Liver (tissue), 9 donors: Measurements from ENCODE around the gene SLC4A3. TPM values are rescaled to one million over a fixed set of nuclear protein-coding genes. Genes with fewer than 3 reads are reported as not detected.

ENCODE experiments used
- DNase-seq: peaks from one replicate; pipeline ENCODE4 v3.0.0-alpha.2; 2017; ENCODE audit warnings: low spot score
- H3K27ac ChIP-seq, 2 donors: one replicate each; pipeline ENCODE4 v1.7.0; 2013; ENCODE audit warnings: inconsistent platforms in 2 of 2, low read length in 2 of 2, control low read depth in 1 of 2, low read depth in 1 of 2, mild to moderate bottlenecking in 1 of 2
- H3K27me3 ChIP-seq, 4 donors: one replicate each; pipeline versions ENCODE4 v1.6.1 to v1.7.0; 2013; ENCODE audit warnings: low read length in 3 of 4, inconsistent platforms in 1 of 4, mild to moderate bottlenecking in 1 of 4, moderate library complexity in 1 of 4; ENCODE audit not compliant: control insufficient read depth in 4 of 4, insufficient read depth in 4 of 4
- H3K36me3 ChIP-seq, 4 donors: one replicate each; pipeline versions ENCODE4 v1.6.1 to v1.7.0; 2013; ENCODE audit warnings: low read length in 3 of 4, mild to moderate bottlenecking in 3 of 4, low read depth in 1 of 4, moderate library complexity in 1 of 4; ENCODE audit not compliant: control insufficient read depth in 4 of 4, insufficient read depth in 3 of 4
- H3K4me1 ChIP-seq, 4 donors: one replicate each; pipeline versions ENCODE4 v1.6.1 to v1.7.0; 2013; ENCODE audit warnings: low read length in 3 of 4, mild to moderate bottlenecking in 3 of 4, moderate library complexity in 1 of 4; ENCODE audit not compliant: control insufficient read depth in 4 of 4, insufficient read depth in 4 of 4
- H3K4me3 ChIP-seq, 3 donors: one replicate each; pipeline versions ENCODE4 v1.6.1 to v1.7.0; 2013; ENCODE audit warnings: low read length in 3 of 3, control low read depth in 1 of 3, low read depth in 1 of 3, mild to moderate bottlenecking in 1 of 3
- H3K9ac ChIP-seq, 2 donors: one replicate each; pipeline ENCODE4 v1.7.0; 2013; ENCODE audit warnings: low read length in 2 of 2, mild to moderate bottlenecking in 2 of 2, moderate library complexity in 2 of 2, control low read depth in 1 of 2, low read depth in 1 of 2
- H3K9me3 ChIP-seq, 4 donors: one replicate each; pipeline versions ENCODE4 v1.6.1 to v1.7.0; 2013; ENCODE audit warnings: low read length in 3 of 4; ENCODE audit not compliant: control insufficient read depth in 4 of 4
- ATF3 ChIP-seq: IDR thresholded peaks from 2 replicates; pipeline ENCODE4 v1.6.1; 2016; ENCODE audit warnings: antibody characterized with exemption
- CTCF ChIP-seq: fragments of 150-350 bp; IDR thresholded peaks from 2 replicates; pipeline ENCODE4 v1.5.1; 2017; ENCODE audit warnings: improper control_type of control experiment, low read depth, low read length; ENCODE audit not compliant: missing input control
- EGR1 ChIP-seq, 2 donors: IDR thresholded peaks; 2 replicates each; pipeline ENCODE4 v1.6.1; 2016 to 2018; ENCODE audit warnings: antibody characterized with exemption in 2 of 2, low read depth in 2 of 2
- FOXA1 ChIP-seq: IDR thresholded peaks from 2 replicates; pipeline ENCODE4 v1.6.1; 2016; ENCODE audit warnings: antibody characterized with exemption
- FOXA2 ChIP-seq: IDR thresholded peaks from 2 replicates; pipeline ENCODE4 v1.6.1; 2016; ENCODE audit warnings: antibody characterized with exemption
- GABPA ChIP-seq, 2 donors: IDR thresholded peaks in 1 of 2; conservative IDR thresholded peaks in 1 of 2; 2 replicates each; pipeline ENCODE4 v1.6.1; 2016; ENCODE audit warnings: antibody characterized with exemption in 2 of 2, mild to moderate bottlenecking in 1 of 2, moderate library complexity in 1 of 2
- HNF4A ChIP-seq, 2 donors: conservative IDR thresholded peaks; 2 replicates each; pipeline ENCODE4 v1.6.1; 2016; ENCODE audit warnings: antibody characterized with exemption in 2 of 2, mild to moderate bottlenecking in 2 of 2
- HNF4G ChIP-seq: IDR thresholded peaks from 2 replicates; pipeline ENCODE4 v1.6.1; 2016; ENCODE audit warnings: antibody characterized with exemption
- JUND ChIP-seq, 2 donors: IDR thresholded peaks; 2 replicates each; pipeline ENCODE4 v1.6.1; 2016; ENCODE audit warnings: antibody characterized with exemption in 2 of 2
- MAX ChIP-seq: IDR thresholded peaks from 2 replicates; pipeline ENCODE4 v1.6.1; 2016; ENCODE audit warnings: antibody characterized with exemption
- NR2F2 ChIP-seq: IDR thresholded peaks from 2 replicates; pipeline ENCODE4 v1.6.1; 2016; ENCODE audit warnings: antibody characterized with exemption
- RAD21 ChIP-seq, 2 donors: IDR thresholded peaks; 2 replicates each; pipeline ENCODE4 v1.6.1; 2016; ENCODE audit warnings: antibody characterized with exemption in 2 of 2, mild to moderate bottlenecking in 2 of 2
- REST ChIP-seq: IDR thresholded peaks from 2 replicates; pipeline ENCODE4 v1.6.1; 2016; ENCODE audit warnings: antibody characterized with exemption, mild to moderate bottlenecking
- RXRA ChIP-seq, 2 donors: IDR thresholded peaks; 2 replicates each; pipeline ENCODE4 v1.6.1; 2017 to 2018; ENCODE audit warnings: antibody characterized with exemption in 2 of 2, mild to moderate bottlenecking in 1 of 2
- SP1 ChIP-seq: IDR thresholded peaks from 2 replicates; pipeline ENCODE4 v1.6.1; 2018; ENCODE audit warnings: antibody characterized with exemption, mild to moderate bottlenecking
- TAF1 ChIP-seq: conservative IDR thresholded peaks from 2 replicates; pipeline ENCODE4 v1.6.1; 2016; ENCODE audit warnings: antibody characterized with exemption, mild to moderate bottlenecking
- YY1 ChIP-seq: IDR thresholded peaks from 2 replicates; pipeline ENCODE4 v1.6.1; 2016; ENCODE audit warnings: antibody characterized with exemption, mild to moderate bottlenecking
- ZBTB33 ChIP-seq: IDR thresholded peaks from 2 replicates; pipeline ENCODE4 v1.6.1; 2016; ENCODE audit warnings: antibody characterized with exemption
- WGBS: extraction: QIAGEN DNeasy Blood & Tissue Kit; methylation state at CpG from one replicate; pipeline ENCODE4 v1.1.7; 2013; 5-methylcytosine and 5-hydroxymethylcytosine counted together
- polyA plus RNA-seq, 2 donors: library from polyadenylated mRNA; stranded (reverse) in 1 of 2; unstranded in 1 of 2; fragments of 200-250 nt in 1 of 2; fragments of >200 nt in 1 of 2; fragmentation: Nextera tagmentation in 1 of 2; extraction: Ambion mirVana in 1 of 2; gene quantifications; one replicate each; pipeline versions ENCODE4 v1.2.1 to v1.2.3, GENCODE V29; 2013 to 2015
- total RNA-seq, 2 donors: library from RNA; depleted of rRNA; stranded (reverse); fragments of >200 nt; gene quantifications; one replicate each; pipeline ENCODE4 v1.2.3, GENCODE V29; 2014
- donor health status: healthy.
- donor health status: healthy.
- donor health status: healthy.
- donor health status: healthy.
- donor health status: healthy.

The SLC4A3 gene
- total and polyA plus RNA-seq, 4 donors = 0.08 to 0.19 (median 0.08) TPM

GRCh38 chr2:219595256-219595655 lies 32.2 kb upstream of the SLC4A3 start (continued):
- no peak for TF ChIP-seq EGR1 (IDR thresholded peaks at IDR 0.05; ENCODE audit: low read depth in 2 of 2)

GRCh38 chr2:219596954-219597551 lies 30.4 kb upstream of the SLC4A3 start:
- H3K4me3 ChIP-seq = peak overlapping the region; percentile 66 to 94 (median 92)
- peak overlapping the region; percentile 75 to 88 for H3K27ac ChIP-seq
- H3K9ac ChIP-seq = peak overlapping the region; percentile 86 to 92
- H3K27me3 ChIP-seq = no peaks in the 10 kb centered on the region
- TF ChIP-seq TAF1 = no peak
- no peak for TF ChIP-seq JUND (IDR thresholded peaks at IDR 0.05)
- TF ChIP-seq REST = no peak
- TF ChIP-seq NR2F2 = no peak
- peak in 1 of 2 donors; percentile 0 for TF ChIP-seq RAD21 (IDR thresholded peaks at IDR 0.05)
- TF ChIP-seq EGR1 (IDR thresholded peaks at IDR 0.05; ENCODE audit: low read depth in 2 of 2) = no peak
- TF ChIP-seq FOXA1 = no peak
- peak; percentile 18 for TF ChIP-seq ATF3
- no peak for TF ChIP-seq GABPA (IDR thresholded peaks at IDR 0.05 in 1 of 2, conservative IDR thresholded peaks at IDR 0.05 in 1 of 2)
- H3K36me3 ChIP-seq = peaks cover 0 to 6% (median 2%) of the 10 kb centered on the region in 4 donors
- H3K4me1 ChIP-seq = peaks cover 0 to 9% (median 7%) of the 10 kb centered on the region in 4 donors
- H3K9me3 ChIP-seq = no peaks in the 10 kb centered on the region
- WGBS = 8% methylated on average over 19 of the region's 19 CpGs
- DNase-seq = no peak

GRCh38 chr2:219597552-219598307 lies 29.7 kb upstream of the SLC4A3 start, which contains the start of gene STK11IP:
Gene STK11IP (plus strand): TSS chr2:219597857. CDS start chr2:219598120, 263 bp downstream.
- peak within 1 kb of the TSS; percentile 66 to 94 (median 92) for H3K4me3 ChIP-seq
- under 1% methylated on average over 57 of the region's 57 CpGs for WGBS
- peak; percentile 96 for DNase-seq
- peaks cover 0 to 9% (median 7%) of the 10 kb centered on the region in 4 donors for H3K4me1 ChIP-seq
- no peaks in the 10 kb centered on the region for H3K27me3 ChIP-seq
- H3K36me3 ChIP-seq = peaks cover 0 to 12% (median 4%) of the 10 kb centered on the region in 4 donors
- peak within 1 kb of the TSS; percentile 86 to 92 for H3K9ac ChIP-seq
- no peaks in the 10 kb centered on the region for H3K9me3 ChIP-seq
- H3K27ac ChIP-seq = peak within 1 kb of the TSS; percentile 75 to 88
- TF ChIP-seq ZBTB33 (peak; percentile 95), FOXA1 (no peak), FOXA2 (no peak), EGR1 (IDR thresholded peaks at IDR 0.05; ENCODE audit: low read depth in 2 of 2) (peak; percentile 70 to 90), RXRA (IDR thresholded peaks at IDR 0.05) (peak; percentile 57 to 75), GABPA (IDR thresholded peaks at IDR 0.05 in 1 of 2, conservative IDR thresholded peaks at IDR 0.05 in 1 of 2) (peak; percentile 89 to 96), MAX (peak; percentile 69), SP1 (peak; percentile 71), HNF4G (peak; percentile 46), CTCF (no peak), JUND (IDR thresholded peaks at IDR 0.05) (no peak), NR2F2 (peak; percentile 69), ATF3 (no peak), HNF4A (conservative IDR thresholded peaks at IDR 0.05) (peak; percentile 65 to 81), YY1 (peak; percentile 96), RAD21 (IDR thresholded peaks at IDR 0.05) (peak in 1 of 2 donors; percentile 23), TAF1 (peak; percentile 76)
